K562 (cell line): ENCODE data around the gene GIGYF1. TPM values are rescaled to one million over a fixed set of nuclear protein-coding genes. Genes with fewer than 3 reads are reported as not detected.
A peak's percentile ranks its signal among the peaks of the same experiment; 100 is the strongest.

Experiments
- ARID3A ChIP-seq: IDR thresholded peaks from 2 replicates; pipeline ENCODE4 v1.6.1; 2012; ENCODE audit warnings: low read depth, low read length, improper control_type of control experiment, borderline replicate concordance
- BHLHE40 ChIP-seq: IDR thresholded peaks from 2 replicates; pipeline ENCODE4 v1.6.1; 2011; ENCODE audit warnings: low read length, improper control_type of control experiment
- ETS2 ChIP-seq: IDR thresholded peaks from 2 replicates; pipeline ENCODE4 v1.6.1; 2016; ENCODE audit warnings: borderline replicate concordance, missing genetic modification characterization, mild to moderate bottlenecking, moderate library complexity, missing compliant biosample characterization; ENCODE audit not compliant: poor library complexity, severe bottlenecking
- FOS ChIP-seq: IDR thresholded peaks from 3 replicates; pipeline ENCODE4 v1.6.1; 2011; ENCODE audit not compliant: insufficient read length; ENCODE audit errors: extremely low read depth
- FOXJ2 ChIP-seq: fragments of 200-800 bp; sonication (Bioruptor generic); IDR thresholded peaks from 2 replicates; pipeline ENCODE4 v1.6.1; 2016; ENCODE audit warnings: missing genetic modification characterization, missing compliant biosample characterization
- FOXJ3 ChIP-seq: sonication (generic); formaldehyde crosslinking; IDR thresholded peaks from 2 replicates; pipeline ENCODE4 v1.4.0; 2020; ENCODE audit warnings: mild to moderate bottlenecking, missing genetic modification reagents
- GABPA ChIP-seq: fragments of 200-800 bp; sonication (Bioruptor generic); conservative IDR thresholded peaks from 2 replicates; pipeline ENCODE4 v1.6.1; 2016; ENCODE audit warnings: low read depth, missing genetic modification characterization, missing compliant biosample characterization
- HES1 ChIP-seq: fragments of 450-650 bp; IDR thresholded peaks from 2 replicates; pipeline ENCODE4 v1.6.1; 2016; ENCODE audit warnings: low read depth, mild to moderate bottlenecking, moderate library complexity
- HEY1 ChIP-seq: fragments of 250-450 bp; sonication (Bioruptor Pico); IDR thresholded peaks from 2 replicates; pipeline ENCODE4 v1.5.0; 2020; ENCODE audit warnings: mild to moderate bottlenecking, moderate library complexity, borderline replicate concordance
- HIVEP1 ChIP-seq: fragments of 250-450 bp; sonication (Bioruptor Pico); IDR thresholded peaks from 2 replicates; pipeline ENCODE4 v1.4.0; 2020; ENCODE audit warnings: mild to moderate bottlenecking
- HSF4 ChIP-seq: fragments of 250-450 bp; sonication (Bioruptor Pico); IDR thresholded peaks from 2 replicates; pipeline ENCODE4 v2.1.2; 2022; ENCODE audit warnings: mild to moderate bottlenecking, moderate library complexity, borderline replicate concordance
- KDM2B ChIP-seq: fragments of 250-450 bp; sonication (Bioruptor Pico); IDR thresholded peaks from 2 replicates; pipeline ENCODE4 v1.8.0; 2021; ENCODE audit warnings: mild to moderate bottlenecking, moderate library complexity
- MAFG ChIP-seq: fragments of 450-650 bp; conservative IDR thresholded peaks from 2 replicates; pipeline ENCODE4 v1.6.1; 2016; ENCODE audit warnings: missing genetic modification characterization, missing compliant biosample characterization
- MCM5 ChIP-seq: fragments of 450-650 bp; IDR thresholded peaks from 2 replicates; pipeline ENCODE4 v1.6.1; 2016; ENCODE audit warnings: low read depth
- NFE2L1 ChIP-seq: fragments of 450-650 bp; IDR thresholded peaks from 2 replicates; pipeline ENCODE4 v1.6.1; 2016; ENCODE audit warnings: missing genetic modification characterization, low read depth, mild to moderate bottlenecking, missing compliant biosample characterization, moderate library complexity, borderline replicate concordance
- NR3C1 ChIP-seq: sonication (generic); formaldehyde crosslinking; IDR thresholded peaks from 2 replicates; pipeline ENCODE4 v1.8.1; 2022; ENCODE audit warnings: missing genetic modification reagents
- POLR3G ChIP-seq: IDR thresholded peaks from 2 replicates; pipeline ENCODE4 v1.6.1; 2011; ENCODE audit not compliant: insufficient read length, insufficient replicate concordance; ENCODE audit errors: extremely low read depth
- RFX1 ChIP-seq: fragments of 450-650 bp; IDR thresholded peaks from 2 replicates; pipeline ENCODE4 v1.6.1; 2016; ENCODE audit warnings: mild to moderate bottlenecking, moderate library complexity
- SIN3B ChIP-seq: fragments of 450-650 bp; IDR thresholded peaks from 2 replicates; pipeline ENCODE4 v1.6.1; 2017; ENCODE audit warnings: low read depth, mild to moderate bottlenecking, moderate library complexity
- SP2 ChIP-seq: IDR thresholded peaks from 2 replicates; pipeline ENCODE4 v1.6.1; 2011; ENCODE audit warnings: mild to moderate bottlenecking, low read depth, low read length, moderate library complexity; ENCODE audit not compliant: poor library complexity, severe bottlenecking; ENCODE audit errors: extremely low read depth
- WHSC1 ChIP-seq: IDR thresholded peaks from one replicate; pipeline ENCODE4 v1.6.1; 2012; ENCODE audit warnings: low read length, control low read depth, inconsistent platforms
- ZFX ChIP-seq: sonication (generic); formaldehyde crosslinking; IDR thresholded peaks from 2 replicates; pipeline ENCODE4 v1.8.0; 2022; ENCODE audit warnings: mild to moderate bottlenecking, missing genetic modification reagents, moderate library complexity
- ZNF253 ChIP-seq: fragments of 250-450 bp; sonication (Bioruptor Pico); conservative IDR thresholded peaks from 2 replicates; pipeline ENCODE4 v1.6.1; 2021; ENCODE audit warnings: mild to moderate bottlenecking
- ZNF282 ChIP-seq: sonication (generic); formaldehyde crosslinking; IDR thresholded peaks from 2 replicates; pipeline ENCODE4 v1.8.1; 2023; ENCODE audit warnings: missing genetic modification reagents
- ZNF695 ChIP-seq: fragments of 450-650 bp; formaldehyde crosslinking; IDR thresholded peaks from 2 replicates; pipeline ENCODE4 v1.4.0; 2020; ENCODE audit warnings: mild to moderate bottlenecking, moderate library complexity
- ZNF778 ChIP-seq: fragments of 450-650 bp; formaldehyde crosslinking; IDR thresholded peaks from 2 replicates; pipeline ENCODE4 v1.4.0; 2020; ENCODE audit warnings: mild to moderate bottlenecking, moderate library complexity
- polyA plus RNA-seq, 8 experiments: library from polyadenylated mRNA; depleted of rRNA in 4 of 8; stranded (reverse) in 5 of 8; unstranded in 3 of 8; fragments of >200 nt; fragmentation: Nextera tagmentation in 2 of 8; fragmentation: Illumina TruSeq in 1 of 8; extraction: Ambion mirVana in 2 of 8; extraction: Trizol in 1 of 8; gene quantifications; 2 replicates each; pipeline versions ENCODE4 v1.2.1 to v1.2.3, GENCODE V29; 2011 to 2014; ENCODE audit warnings: inconsistent platforms in 1 of 8, missing spikeins in 1 of 8
- total RNA-seq, 7 experiments: library from RNA; depleted of rRNA in 6 of 7; stranded (reverse); fragments of >200 nt in 6 of 7; fragmentation: Illumina TruSeq in 2 of 7; extraction: Trizol in 2 of 7; gene quantifications; 2 replicates each; pipeline versions ENCODE4 v1.2.1 to v1.2.3, GENCODE V29; 2011 to 2021; ENCODE audit warnings: low replicate concordance in 1 of 7
- TF ChIP-seq, protein P1 (sequence below): sonication (generic); formaldehyde crosslinking; IDR thresholded peaks from 2 replicates; pipeline ENCODE4 v1.8.0; 2023; ENCODE audit warnings: mild to moderate bottlenecking, missing genetic modification reagents
- TF ChIP-seq, protein P2 (sequence below): fragments of 450-650 bp; formaldehyde crosslinking; IDR thresholded peaks from 2 replicates; pipeline ENCODE4 v1.4.0; 2020; ENCODE audit warnings: mild to moderate bottlenecking

Gene GIGYF1
- total and polyA plus RNA-seq, 9 of the 15 experiments (the other 6 are each of a cell fraction or from before 2014, with no cell fraction given), result 0.56 to 76.2 (median 16.8) TPM

GRCh38 chr7:100641463-100641859 is 52.6 kb downstream of the GIGYF1 start, which contains the start of gene TFR2 (continued):
- TF ChIP-seq GABPA, result no peak
- TF ChIP-seq ETS2 (tag), result no peak
- TF ChIP-seq WHSC1, result no peak
- TF ChIP-seq KDM2B (CRISPR knock-in tag), result no peak
- TF ChIP-seq FOXJ2, result no peak
- TF ChIP-seq MCM5, result no peak
- no peak for TF ChIP-seq NFE2L1 (tag)
- TF ChIP-seq BHLHE40, result peak; percentile 71
- TF ChIP-seq HSF4 (CRISPR knock-in tag), result no peak
- no peak for TF ChIP-seq ZNF253 (CRISPR knock-in tag)
- TF ChIP-seq ZFX, result no peak; the same call in 1 of the 2 replicates
- TF ChIP-seq ARID3A, result no peak
- no peak for TF ChIP-seq HEY1 (CRISPR knock-in tag)
- TF ChIP-seq ZNF778, result no peak
- TF ChIP-seq ZNF282, result no peak
- no peak for TF ChIP-seq SIN3B
- TF ChIP-seq, protein P1, sequence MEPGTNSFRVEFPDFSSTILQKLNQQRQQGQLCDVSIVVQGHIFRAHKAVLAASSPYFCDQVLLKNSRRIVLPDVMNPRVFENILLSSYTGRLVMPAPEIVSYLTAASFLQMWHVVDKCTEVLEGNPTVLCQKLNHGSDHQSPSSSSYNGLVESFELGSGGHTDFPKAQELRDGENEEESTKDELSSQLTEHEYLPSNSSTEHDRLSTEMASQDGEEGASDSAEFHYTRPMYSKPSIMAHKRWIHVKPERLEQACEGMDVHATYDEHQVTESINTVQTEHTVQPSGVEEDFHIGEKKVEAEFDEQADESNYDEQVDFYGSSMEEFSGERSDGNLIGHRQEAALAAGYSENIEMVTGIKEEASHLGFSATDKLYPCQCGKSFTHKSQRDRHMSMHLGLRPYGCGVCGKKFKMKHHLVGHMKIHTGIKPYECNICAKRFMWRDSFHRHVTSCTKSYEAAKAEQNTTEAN (CRISPR knock-in tag), result no peak
- TF ChIP-seq ZNF695 (CRISPR knock-in tag), result no peak
- TF ChIP-seq FOS, result no peak
- TF ChIP-seq FOXJ3, result no peak
- no peak for TF ChIP-seq SP2
- no peak for TF ChIP-seq NR3C1 (CRISPR knock-in tag)
- TF ChIP-seq POLR3G, result no peak
- TF ChIP-seq RFX1, result no peak
- no peak for TF ChIP-seq MAFG
- no peak for TF ChIP-seq HIVEP1
- TF ChIP-seq, protein P2, sequence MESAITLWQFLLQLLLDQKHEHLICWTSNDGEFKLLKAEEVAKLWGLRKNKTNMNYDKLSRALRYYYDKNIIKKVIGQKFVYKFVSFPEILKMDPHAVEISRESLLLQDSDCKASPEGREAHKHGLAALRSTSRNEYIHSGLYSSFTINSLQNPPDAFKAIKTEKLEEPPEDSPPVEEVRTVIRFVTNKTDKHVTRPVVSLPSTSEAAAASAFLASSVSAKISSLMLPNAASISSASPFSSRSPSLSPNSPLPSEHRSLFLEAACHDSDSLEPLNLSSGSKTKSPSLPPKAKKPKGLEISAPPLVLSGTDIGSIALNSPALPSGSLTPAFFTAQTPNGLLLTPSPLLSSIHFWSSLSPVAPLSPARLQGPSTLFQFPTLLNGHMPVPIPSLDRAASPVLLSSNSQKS (CRISPR knock-in tag), result no peak
- peak; percentile 74; the same call in 1 of the 2 replicates for TF ChIP-seq HES1
